Brain microvascular endothelial cell (primary cell): Measurements from ENCODE around the gene LSP1.

ENCODE experiments used
- DNase-seq: peaks from one replicate; pipeline ENCODE4 v3.0.0-alpha.2; 2020
- H3K27ac ChIP-seq: fragments of 250-450 bp; sonication (Bioruptor Pico); 2 replicates; pipeline ENCODE4 v1.5.1; 2020; ENCODE audit warnings: mild to moderate bottlenecking, moderate library complexity
- H3K27me3 ChIP-seq: fragments of 250-450 bp; sonication (Bioruptor Pico); replicated peaks from 2 replicates; pipeline ENCODE4 v1.5.1; 2020; ENCODE audit warnings: mild to moderate bottlenecking
- H3K36me3 ChIP-seq: fragments of 250-450 bp; sonication (Bioruptor Pico); replicated peaks from 2 replicates; pipeline ENCODE4 v1.5.1; 2020; ENCODE audit warnings: mild to moderate bottlenecking
- H3K4me3 ChIP-seq: 2 replicates; pipeline ENCODE4 v1.5.1; 2011; ENCODE audit warnings: low read depth, mild to moderate bottlenecking, control low read depth, low read length, moderate library complexity
- in situ Hi-C: cut with HindIII; loops from 2 replicates; pipeline ENCODE4 v1.10.0; 2017; ENCODE audit warnings: low sequenced_read_pairs, low pct_ligation_motif_present
- TF ChIP-seq, protein P1 (sequence below): IDR thresholded peaks from 2 replicates; pipeline ENCODE4 v1.5.1; 2011; ENCODE audit warnings: low read depth, mild to moderate bottlenecking, moderate library complexity, low read length, control low read depth, inconsistent platforms; ENCODE audit errors: missing control alignments

Gene LSP1

DNA sequence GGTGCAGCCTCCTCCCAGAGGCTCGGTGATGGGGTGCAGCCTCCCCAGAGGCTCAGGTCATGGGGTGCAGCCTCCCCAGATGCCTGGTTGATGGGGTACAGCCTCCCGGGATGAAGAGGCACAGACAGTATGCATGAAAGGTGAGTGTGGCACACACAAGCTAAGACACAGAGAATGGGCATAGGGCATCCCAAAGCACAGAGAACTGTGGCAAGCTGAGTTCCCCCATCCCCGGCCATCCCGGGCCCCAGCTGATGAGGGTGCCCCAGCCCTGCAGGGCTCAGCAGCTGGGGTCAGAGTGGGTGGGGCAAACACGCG lies 22.9 kb upstream of the LSP1 start:
- Histone ChIP-seq H3K4me3 (no peak overlapping the region), H3K27me3 (no peaks in the 10 kb centered on the region), H3K36me3 (no peaks in the 10 kb centered on the region), H3K27ac (no peak overlapping the region)
- TF ChIP-seq, protein P1, sequence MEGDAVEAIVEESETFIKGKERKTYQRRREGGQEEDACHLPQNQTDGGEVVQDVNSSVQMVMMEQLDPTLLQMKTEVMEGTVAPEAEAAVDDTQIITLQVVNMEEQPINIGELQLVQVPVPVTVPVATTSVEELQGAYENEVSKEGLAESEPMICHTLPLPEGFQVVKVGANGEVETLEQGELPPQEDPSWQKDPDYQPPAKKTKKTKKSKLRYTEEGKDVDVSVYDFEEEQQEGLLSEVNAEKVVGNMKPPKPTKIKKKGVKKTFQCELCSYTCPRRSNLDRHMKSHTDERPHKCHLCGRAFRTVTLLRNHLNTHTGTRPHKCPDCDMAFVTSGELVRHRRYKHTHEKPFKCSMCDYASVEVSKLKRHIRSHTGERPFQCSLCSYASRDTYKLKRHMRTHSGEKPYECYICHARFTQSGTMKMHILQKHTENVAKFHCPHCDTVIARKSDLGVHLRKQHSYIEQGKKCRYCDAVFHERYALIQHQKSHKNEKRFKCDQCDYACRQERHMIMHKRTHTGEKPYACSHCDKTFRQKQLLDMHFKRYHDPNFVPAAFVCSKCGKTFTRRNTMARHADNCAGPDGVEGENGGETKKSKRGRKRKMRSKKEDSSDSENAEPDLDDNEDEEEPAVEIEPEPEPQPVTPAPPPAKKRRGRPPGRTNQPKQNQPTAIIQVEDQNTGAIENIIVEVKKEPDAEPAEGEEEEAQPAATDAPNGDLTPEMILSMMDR, result no peak
- in situ Hi-C loops, result no loop called here
- DNase-seq, result no peak

DNA sequence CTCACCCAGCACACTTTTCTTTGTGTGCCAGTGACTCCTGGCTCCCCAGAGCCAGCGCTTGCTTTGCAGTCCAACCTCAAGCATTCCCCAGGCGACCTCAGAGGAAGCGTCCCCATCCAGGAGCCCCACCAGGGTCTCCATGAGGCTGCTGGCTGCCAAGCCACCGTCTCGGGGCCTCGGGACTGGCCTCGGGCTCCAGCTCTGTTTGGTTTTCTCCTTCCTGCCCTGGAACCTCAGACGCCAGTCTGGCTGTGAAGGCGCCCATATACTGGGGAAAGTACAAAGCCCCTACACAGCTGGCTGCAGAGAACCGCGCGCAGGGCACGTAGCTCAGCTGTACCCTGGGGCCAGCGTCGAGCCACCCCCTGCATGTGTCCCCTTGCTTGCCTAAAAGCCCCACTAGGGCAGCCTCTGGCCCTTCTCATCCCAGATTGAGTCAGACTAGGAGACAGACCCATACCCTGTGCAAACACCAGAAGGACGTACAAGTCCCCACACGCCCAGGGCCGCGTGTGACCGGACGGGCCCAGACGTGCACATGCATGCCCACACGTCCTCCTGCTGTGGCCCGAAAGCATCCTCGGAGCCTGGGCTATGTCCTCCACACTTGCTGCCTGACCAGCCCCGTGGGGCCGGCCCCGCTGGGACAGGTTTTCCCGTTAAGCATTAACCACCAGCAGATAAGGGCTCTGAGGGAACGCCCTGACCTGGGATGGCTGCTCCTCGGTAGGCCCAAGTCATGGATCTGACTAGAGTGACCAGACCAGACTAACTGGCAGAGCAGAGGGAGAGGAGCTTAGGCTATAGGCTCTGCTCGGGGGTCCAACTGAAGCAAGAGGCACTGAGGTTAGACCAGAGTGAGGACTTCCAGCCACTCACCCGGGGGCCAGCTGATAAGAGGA lies 22.3 kb upstream of the LSP1 start:
- Histone ChIP-seq H3K4me3 (no peak overlapping the region), H3K27ac (no peak overlapping the region), H3K27me3 (no peaks in the 10 kb centered on the region), H3K36me3 (no peaks in the 10 kb centered on the region)
- TF ChIP-seq, protein P1, result no peak
- in situ Hi-C loops, result no loop called here
- no peak for DNase-seq

DNA sequence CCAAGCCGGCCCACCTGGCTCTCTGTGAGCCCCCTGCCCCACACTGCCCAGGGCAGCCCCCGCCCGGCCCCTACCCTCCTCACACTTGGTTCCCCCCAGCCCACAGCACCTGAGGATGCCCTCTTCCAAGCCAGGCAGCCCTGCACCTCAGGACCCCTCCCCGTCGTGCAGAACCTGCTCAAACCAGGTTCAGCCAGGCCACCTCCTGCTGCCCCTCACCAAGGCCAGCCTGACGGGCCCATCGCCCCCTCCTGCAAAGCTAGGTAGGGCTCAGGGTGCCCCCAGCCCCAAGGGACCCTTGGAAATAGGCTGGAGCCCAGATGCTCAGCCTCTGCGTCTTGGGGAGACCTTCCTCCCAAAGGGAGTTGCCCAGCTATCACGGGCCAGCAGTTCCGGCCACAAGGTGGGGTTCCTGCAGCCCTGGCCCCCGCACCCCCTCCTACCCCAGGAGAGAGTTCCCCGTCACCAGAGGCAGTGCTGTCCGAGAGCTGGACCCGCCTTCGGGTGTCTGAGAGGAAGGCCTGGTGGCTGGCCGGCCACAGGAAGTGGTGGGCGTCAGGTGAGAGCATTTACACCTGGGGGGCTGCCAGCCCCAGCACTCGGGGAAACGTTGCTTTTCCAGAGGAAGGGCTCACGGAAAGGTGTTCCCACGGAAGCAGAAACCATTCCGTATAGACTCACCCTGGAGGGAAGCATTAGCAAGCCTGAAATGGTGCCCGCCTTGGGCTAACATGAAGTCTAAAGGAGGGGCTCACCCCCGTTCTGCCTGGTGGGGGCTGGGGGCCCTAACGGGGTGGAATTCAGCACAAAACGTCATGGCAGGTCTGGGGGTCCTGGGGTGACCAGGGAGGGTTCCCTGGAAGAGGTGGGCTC lies 21.3 kb upstream of the LSP1 start:
- H3K27ac ChIP-seq, result no peak overlapping the region
- TF ChIP-seq, protein P1, result no peak
- in situ Hi-C loops, result no loop called here

DNA sequence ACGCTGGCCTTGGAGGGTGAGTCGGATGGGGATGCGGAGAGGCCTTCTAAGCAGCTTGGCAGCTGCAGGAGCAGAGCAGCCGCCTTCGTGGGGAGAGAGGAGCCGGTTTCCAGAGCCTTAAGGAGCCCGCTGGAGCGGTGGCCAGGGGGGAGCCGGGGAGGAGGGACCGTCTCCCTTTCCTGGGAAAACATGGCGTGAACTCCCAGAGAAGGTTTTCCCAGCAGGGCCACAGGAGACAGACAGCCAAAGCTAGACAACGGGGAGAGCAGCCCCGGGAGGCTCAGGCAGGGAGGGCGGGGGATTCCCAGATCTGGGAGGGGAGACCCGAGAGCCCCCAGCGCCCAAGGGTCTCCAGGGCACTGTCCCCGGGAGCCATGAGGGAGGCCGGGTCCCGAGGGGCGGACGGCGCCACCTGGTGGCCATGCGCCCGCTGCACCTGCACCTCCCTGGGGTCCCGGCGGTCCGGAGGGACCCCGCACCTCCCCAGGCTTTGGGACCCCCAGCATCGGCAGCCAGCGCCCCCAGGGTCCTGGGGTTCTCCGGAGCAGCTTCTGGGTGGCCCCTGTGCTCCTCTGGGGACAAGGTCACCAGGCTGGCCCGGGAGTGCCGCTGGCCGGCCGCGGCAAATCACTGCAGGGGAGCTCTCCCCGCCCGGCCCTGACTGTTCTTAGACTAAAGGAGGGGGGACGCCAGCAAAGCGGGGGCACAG lies 20.5 kb upstream of the LSP1 start:
- Histone ChIP-seq H3K27me3 (no peaks in the 10 kb centered on the region), H3K36me3 (no peaks in the 10 kb centered on the region), H3K4me3 (no peak overlapping the region), H3K27ac (no peak overlapping the region)
- in situ Hi-C loops, result no loop called here
- TF ChIP-seq, protein P1, result peak; percentile 84
- DNase-seq, result no peak

More for the DNA sequence above, 21.3 kb upstream of the LSP1 start:
- DNase-seq, result no peak
- no peaks in the 10 kb centered on the region for H3K36me3 ChIP-seq
- no peaks in the 10 kb centered on the region for H3K27me3 ChIP-seq
- H3K4me3 ChIP-seq, result no peak overlapping the region

DNA sequence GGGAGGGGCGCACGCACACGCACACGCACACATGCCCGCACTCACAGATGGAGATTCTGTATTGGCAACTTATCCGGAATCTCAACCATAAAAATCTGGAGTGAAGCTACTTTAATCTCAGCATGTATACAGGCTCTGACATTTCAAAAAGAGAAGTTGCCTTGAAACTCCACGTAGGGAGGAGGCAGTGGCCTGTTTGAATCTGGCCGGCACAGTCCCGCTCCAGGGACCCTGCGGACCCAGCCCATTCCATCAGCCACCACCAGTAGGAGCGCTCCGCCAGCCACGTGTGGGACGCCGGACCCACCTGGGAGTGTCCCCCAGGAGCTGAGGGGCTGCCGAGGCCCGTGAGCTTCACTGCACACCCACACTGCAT lies 20.0 kb upstream of the LSP1 start:
- no peaks in the 10 kb centered on the region for H3K27me3 ChIP-seq
- in situ Hi-C loops, result no loop called here

More for the DNA sequence above, 20.0 kb upstream of the LSP1 start:
- TF ChIP-seq, protein P1, result no peak
- Histone ChIP-seq H3K27ac (no peak overlapping the region), H3K36me3 (no peaks in the 10 kb centered on the region), H3K4me3 (no peak overlapping the region)
- no peak for DNase-seq
